Prostate gland (tissue), 2 donors: Measurements from ENCODE around the gene RINL. TPM values are rescaled to one million over a fixed set of nuclear protein-coding genes. Genes with fewer than 3 reads are reported as not detected.

Source experiments
- DNase-seq: peaks from one replicate; pipeline ENCODE4 v3.0.0-alpha.2; 2019; ENCODE audit warnings: low spot score
- H3K27ac ChIP-seq, 2 donors: fragments of 200-600 bp; sonication (generic); 2 replicates each; pipeline ENCODE4 v1.5.1; 2017 to 2019
- H3K27me3 ChIP-seq: fragments of 200-600 bp; sonication (generic); replicated peaks from 2 replicates; pipeline ENCODE4 v1.5.1; 2019; ENCODE audit not compliant: insufficient read depth
- H3K36me3 ChIP-seq, 2 donors: fragments of 200-600 bp; sonication (generic); 1 replicate in 1 of 2; 2 replicates in 1 of 2; pipeline versions ENCODE4 v1.5.1 to v1.8.1; 2017 to 2019
- H3K4me1 ChIP-seq: fragments of 200-600 bp; sonication (generic); replicated peaks from 2 replicates; pipeline ENCODE4 v1.5.1; 2019
- H3K4me3 ChIP-seq, 2 donors: fragments of 200-600 bp; sonication (generic); 2 replicates each; pipeline ENCODE4 v1.5.1; 2017 to 2019
- H3K9me3 ChIP-seq: fragments of 200-600 bp; sonication (generic); 2 replicates; pipeline ENCODE4 v1.5.1; 2017
- CTCF ChIP-seq, 4 experiments: fragments of 200-600 bp in 2 of 4; fragments of 450-650 bp in 2 of 4; sonication (generic) in 2 of 4; IDR thresholded peaks; 1 replicate in 3 of 4; 2 replicates in 1 of 4; pipeline ENCODE4 v1.5.1; 2016 to 2019; ENCODE audit warnings: antibody characterized with exemption in 4 of 4, mild to moderate bottlenecking in 2 of 4, moderate library complexity in 2 of 4
- POLR2A ChIP-seq: fragments of 450-650 bp; IDR thresholded peaks from one replicate; pipeline ENCODE4 v1.6.1; 2016; ENCODE audit warnings: antibody characterized with exemption, mild to moderate bottlenecking
- POLR2AphosphoS5 ChIP-seq: sonication (generic); formaldehyde crosslinking; IDR thresholded peaks from one replicate; pipeline ENCODE4 v1.6.1; 2017; ENCODE audit warnings: antibody characterized with exemption
- WGBS: methylation state at CpG from one replicate; pipeline ENCODE4 v1.1.5; 2018; 5-methylcytosine and 5-hydroxymethylcytosine counted together
- intact Hi-C: fragments of 100-400 bp; cut with DNase I; formaldehyde crosslinking; loops from one replicate; pipeline ENCODE4 v1.14.2; 2022
- total RNA-seq, 2 donors: library from RNA; depleted of rRNA; stranded (reverse); fragments of >200 nt; gene quantifications; one replicate each; pipeline ENCODE4 v1.1.0, GENCODE V29; 2016

RINL gene
- total RNA-seq, 2 donors from 2014 or later: 3.1 to 10.2 TPM

- no peaks in the 10 kb centered on the region for H3K9me3 ChIP-seq
- H3K36me3 ChIP-seq: peaks cover 50 to 58% of the 10 kb centered on the region in 2 donors
- no peak overlapping the region for H3K27ac ChIP-seq
- H3K4me1 ChIP-seq: peaks cover 15% of the 10 kb centered on the region
- WGBS: 86% methylated on average over 17 of the region's 17 CpGs
- H3K4me3 ChIP-seq: no peak overlapping the region
- intact Hi-C loops: no loop called here
- no peaks in the 10 kb centered on the region for H3K27me3 ChIP-seq
- TF ChIP-seq POLR2AphosphoS5 (no peak), POLR2A (no peak), CTCF (IDR thresholded peaks at IDR 0.05) (no peak)
- DNase-seq: no peak
Observed at GRCh38 chr19:38842439-38843174, 35.5 kb downstream of the RINL start.

- TF ChIP-seq POLR2AphosphoS5: no peak
- TF ChIP-seq CTCF (IDR thresholded peaks at IDR 0.05): no peak
- no peak for TF ChIP-seq POLR2A
- Histone ChIP-seq H3K27me3 (no peaks in the 10 kb centered on the region), H3K4me3 (no peak overlapping the region), H3K4me1 (peaks cover 18% of the 10 kb centered on the region), H3K27ac (peak overlapping the region in 1 of 2 donors; percentile 81), H3K9me3 (no peaks in the 10 kb centered on the region), H3K36me3 (peaks cover 50 to 60% of the 10 kb centered on the region in 2 donors)
- DNase-seq: no peak
- intact Hi-C loops: no loop called here
- 90% methylated on average over 19 of the region's 19 CpGs for WGBS
Observed at GRCh38 chr19:38841787-38842438, 36.2 kb downstream of the RINL start.

GRCh38 chr19:38841180-38841766 lies 36.8 kb downstream of the RINL start:
- no peak for DNase-seq
- WGBS: 91% methylated on average over 12 of the region's 12 CpGs
- Histone ChIP-seq H3K4me3 (no peak overlapping the region), H3K9me3 (no peaks in the 10 kb centered on the region), H3K27me3 (no peaks in the 10 kb centered on the region), H3K36me3 (peaks cover 47 to 55% of the 10 kb centered on the region in 2 donors), H3K27ac (peak overlapping the region; percentile 2 to 81), H3K4me1 (peaks cover 22% of the 10 kb centered on the region)
- TF ChIP-seq CTCF (IDR thresholded peaks at IDR 0.05): no peak
- TF ChIP-seq POLR2AphosphoS5: no peak
- no peak for TF ChIP-seq POLR2A
- intact Hi-C loops: no loop called here

GRCh38 chr19:38840583-38840968 lies 37.5 kb downstream of the RINL start:
- no peak for DNase-seq
- no peaks in the 10 kb centered on the region for H3K9me3 ChIP-seq
- intact Hi-C loops: no loop called here
- no peak overlapping the region for H3K4me3 ChIP-seq
- H3K4me1 ChIP-seq: peaks cover 27% of the 10 kb centered on the region
- TF ChIP-seq POLR2A: no peak
- TF ChIP-seq CTCF (IDR thresholded peaks at IDR 0.05): no peak
- TF ChIP-seq POLR2AphosphoS5: no peak
- H3K36me3 ChIP-seq: peaks cover 40 to 51% of the 10 kb centered on the region in 2 donors
- 74% methylated on average over 5 of the region's 5 CpGs for WGBS
- H3K27ac ChIP-seq: peak overlapping the region; percentile 2 to 81
- H3K27me3 ChIP-seq: no peaks in the 10 kb centered on the region
